HL-60 (cell line): ENCODE data around the gene MKKS.

Experiments
- POLR2AphosphoS5 ChIP-seq: IDR thresholded peaks from 2 replicates; pipeline ENCODE4 v1.6.1; 2012; ENCODE audit warnings: low read depth
- REST ChIP-seq: IDR thresholded peaks from 2 replicates; pipeline ENCODE4 v1.6.1; 2012; ENCODE audit warnings: low read depth; ENCODE audit not compliant: insufficient replicate concordance
- SPI1 ChIP-seq: IDR thresholded peaks from 2 replicates; pipeline ENCODE4 v1.6.1; 2012; ENCODE audit warnings: low read depth, mild to moderate bottlenecking, borderline replicate concordance
- TF ChIP-seq, protein P1 (sequence below): IDR thresholded peaks from one replicate; pipeline ENCODE4 v1.5.1; 2011; ENCODE audit warnings: low read length, control low read depth, inconsistent platforms; ENCODE audit not compliant: insufficient read depth

GRCh38 chr20:10461495-10461894, 27.5 kb upstream of the MKKS start:
- TF ChIP-seq, protein P1, sequence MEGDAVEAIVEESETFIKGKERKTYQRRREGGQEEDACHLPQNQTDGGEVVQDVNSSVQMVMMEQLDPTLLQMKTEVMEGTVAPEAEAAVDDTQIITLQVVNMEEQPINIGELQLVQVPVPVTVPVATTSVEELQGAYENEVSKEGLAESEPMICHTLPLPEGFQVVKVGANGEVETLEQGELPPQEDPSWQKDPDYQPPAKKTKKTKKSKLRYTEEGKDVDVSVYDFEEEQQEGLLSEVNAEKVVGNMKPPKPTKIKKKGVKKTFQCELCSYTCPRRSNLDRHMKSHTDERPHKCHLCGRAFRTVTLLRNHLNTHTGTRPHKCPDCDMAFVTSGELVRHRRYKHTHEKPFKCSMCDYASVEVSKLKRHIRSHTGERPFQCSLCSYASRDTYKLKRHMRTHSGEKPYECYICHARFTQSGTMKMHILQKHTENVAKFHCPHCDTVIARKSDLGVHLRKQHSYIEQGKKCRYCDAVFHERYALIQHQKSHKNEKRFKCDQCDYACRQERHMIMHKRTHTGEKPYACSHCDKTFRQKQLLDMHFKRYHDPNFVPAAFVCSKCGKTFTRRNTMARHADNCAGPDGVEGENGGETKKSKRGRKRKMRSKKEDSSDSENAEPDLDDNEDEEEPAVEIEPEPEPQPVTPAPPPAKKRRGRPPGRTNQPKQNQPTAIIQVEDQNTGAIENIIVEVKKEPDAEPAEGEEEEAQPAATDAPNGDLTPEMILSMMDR: no peak
- TF ChIP-seq REST: no peak
- no peak for TF ChIP-seq POLR2AphosphoS5
- no peak for TF ChIP-seq SPI1
